NCI-H524 treated with DMSO at 0.1 percent for 48 hours (cell line): ENCODE measurements around the gene FBXL5.

Experiments
- DNase-seq: peaks from one replicate; lab custom pipeline; 2025; lab: John Stamatoyannopoulos, UW

Gene FBXL5

DNA sequence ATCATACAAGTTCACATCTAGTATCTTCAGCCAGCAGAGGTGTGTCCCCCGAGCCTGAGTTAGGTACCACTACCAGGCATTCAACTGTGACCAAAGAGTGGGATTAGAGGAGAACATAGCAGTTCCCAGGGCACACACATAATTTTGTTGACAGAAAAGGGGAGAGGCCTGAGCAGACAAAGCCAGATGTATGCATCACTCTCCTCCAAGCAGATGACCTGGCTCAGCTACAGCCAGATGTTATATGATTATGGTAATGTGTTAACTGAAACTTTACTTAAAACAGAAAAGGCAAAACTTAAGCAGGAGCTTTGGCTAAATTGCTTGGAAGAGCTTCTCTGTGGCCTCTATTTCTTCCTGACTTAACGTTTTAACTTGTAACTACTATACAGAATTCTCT, 96.6 kb downstream of the FBXL5 start:
- DNase-seq, result no peak

DNA sequence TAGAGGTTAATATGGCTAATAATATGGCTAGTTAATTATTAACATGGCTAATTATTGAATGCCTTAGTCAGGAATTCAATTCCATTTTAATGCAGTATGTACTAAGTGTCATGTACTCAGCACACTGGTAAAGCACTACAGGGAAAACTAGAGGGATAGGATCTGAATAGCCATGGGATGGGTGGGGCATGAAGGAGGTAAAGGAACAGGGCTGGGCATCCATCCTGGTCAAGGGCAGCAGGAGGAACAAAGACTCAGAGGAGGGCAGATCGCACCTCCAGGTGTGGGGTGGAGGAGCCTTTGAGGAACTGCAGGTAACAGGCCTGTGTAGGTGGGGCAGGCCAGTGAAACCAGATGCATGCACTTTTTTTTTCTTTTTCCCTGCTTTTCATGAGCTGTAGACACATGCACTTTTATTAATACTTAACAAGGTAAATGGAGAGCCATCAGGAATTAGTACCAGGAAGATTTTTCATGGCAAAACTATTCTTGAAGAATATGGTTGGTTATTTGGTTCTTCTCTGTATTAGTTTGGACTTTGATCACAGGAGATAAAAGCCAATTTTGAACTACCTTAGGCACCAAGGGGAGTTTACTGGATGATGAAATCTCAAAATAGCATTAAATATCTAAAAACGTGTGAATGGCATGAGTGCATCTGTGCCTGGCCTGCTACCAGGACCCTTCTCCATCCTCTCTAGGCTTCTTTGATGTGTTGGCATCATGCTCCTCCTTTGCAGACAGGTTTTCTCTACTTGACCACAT, 97.2 kb downstream of the FBXL5 start:
- DNase-seq, result no peak

DNA sequence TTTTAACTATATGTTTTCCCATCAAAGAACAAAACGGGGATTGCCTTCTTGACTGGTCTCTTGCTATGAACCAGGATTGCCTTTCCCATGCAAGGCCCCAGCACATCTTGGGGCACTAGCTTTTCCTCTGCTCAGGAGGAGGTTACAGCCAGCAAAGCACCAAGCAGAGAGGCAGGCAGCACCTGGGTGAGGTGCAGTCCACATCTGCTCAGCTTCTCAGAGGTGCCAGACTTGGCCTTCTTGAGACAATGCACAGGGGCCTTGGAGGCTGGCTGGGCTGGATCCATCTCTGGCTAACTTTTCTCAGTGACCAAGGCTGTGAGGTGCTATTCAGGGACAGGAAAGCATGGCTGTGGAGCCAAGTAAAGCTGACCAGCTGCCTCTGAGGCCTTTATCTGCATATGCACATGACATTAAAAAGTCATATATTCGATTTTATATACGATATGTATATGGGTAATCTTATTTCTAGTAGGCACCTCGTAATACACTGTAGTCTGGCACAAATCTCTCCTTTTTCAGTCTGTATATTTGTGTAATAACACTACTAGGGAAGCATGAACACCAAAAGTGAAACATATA, 98.6 kb downstream of the FBXL5 start:
- no peak for DNase-seq
